Right lobe of liver (tissue), 6 donors: ENCODE data around the gene KRT7. TPM values are rescaled to one million over a fixed set of nuclear protein-coding genes. Genes with fewer than 3 reads are reported as not detected.

Experiments used
- ATAC-seq, 4 donors: fragments of 200-7000 bp; cut with Tn5 transposase; one replicate each; pipeline ENCODE4 v1.9.1; 2020; ENCODE audit warnings: mild to moderate bottlenecking in 4 of 4, moderate library complexity in 4 of 4
- DNase-seq, 3 donors: peaks; one replicate each; pipeline ENCODE4 v3.0.0-alpha.2; 2020
- H3K27ac ChIP-seq, 3 donors: fragments of 200-600 bp; one replicate each; pipeline ENCODE4 v1.8.0; 2022
- H3K27me3 ChIP-seq, 2 donors: fragments of 200-600 bp; one replicate each; pipeline ENCODE4 v1.8.0; 2022
- H3K36me3 ChIP-seq, 4 donors: fragments of 200-600 bp; sonication (generic) in 1 of 4; one replicate each; pipeline versions ENCODE4 v1.5.1 to v1.8.0; 2017 to 2022; ENCODE audit warnings: control low read depth in 1 of 4
- H3K4me1 ChIP-seq, 4 donors: fragments of 200-600 bp; sonication (generic) in 1 of 4; one replicate each; pipeline versions ENCODE4 v1.5.1 to v1.8.0; 2017 to 2022; ENCODE audit warnings: control low read depth in 1 of 4
- H3K4me3 ChIP-seq, 3 donors: fragments of 200-600 bp; one replicate each; pipeline ENCODE4 v1.8.0; 2022
- H3K9me3 ChIP-seq, 4 donors: fragments of 200-600 bp; sonication (generic) in 1 of 4; one replicate each; pipeline versions ENCODE4 v1.5.1 to v1.8.0; 2017 to 2022; ENCODE audit warnings: control low read depth in 1 of 4
- POLR2A ChIP-seq: fragments of 450-650 bp; IDR thresholded peaks from one replicate; pipeline ENCODE4 v1.6.1; 2017; ENCODE audit warnings: antibody characterized with exemption, mild to moderate bottlenecking
- WGBS: methylation state at CpG from one replicate; pipeline ENCODE4 v1.1.6; 2018; ENCODE audit warnings: low coverage, low lambda C conversion rate; ENCODE audit not compliant: insufficient coverage; ENCODE audit errors: missing lambda C conversion rate; 5-methylcytosine and 5-hydroxymethylcytosine counted together
- intact Hi-C, 2 donors: fragments of 100-400 bp; cut with DNase I; formaldehyde crosslinking; loops; one replicate each; pipeline versions ENCODE4 v1.11.2 to v1.14.1; 2022
- total RNA-seq, 6 experiments: library from RNA; depleted of rRNA in 2 of 6; stranded (reverse); fragments of >200 nt in 2 of 6; fragmentation: NEBNext Ultra II Directional in 3 of 6; extraction: Animal tissue kit (Norgen Biotek cat#: 25700) in 3 of 6; gene quantifications; one replicate each; pipeline versions ENCODE4 v1.1.0 to v1.2.4, GENCODE V29; 2016 to 2023
- TF ChIP-seq, protein P1 (sequence below), 4 donors: fragments of 200-600 bp in 3 of 4; fragments of 450-650 bp in 1 of 4; IDR thresholded peaks; one replicate each; pipeline versions ENCODE4 v1.5.1 to v1.8.0; 2016 to 2022; ENCODE audit warnings: antibody characterized with exemption in 4 of 4, mild to moderate bottlenecking in 2 of 4
- donor health status: DM: no; HTN: yes; CAD: no.
- donor health status: DM: no; HTN: no; CAD: no.
- donor health status: DM: no; HTN: no; CAD: no.
- donor health status: DM: no; HTN: yes; CAD: no.
- donor health status: DM: no; HTN: yes; CAD: no.

Gene KRT7
- total RNA-seq, 6 experiments from 2014 or later: 3.4 to 19.2 (median 10.7) TPM

DNA sequence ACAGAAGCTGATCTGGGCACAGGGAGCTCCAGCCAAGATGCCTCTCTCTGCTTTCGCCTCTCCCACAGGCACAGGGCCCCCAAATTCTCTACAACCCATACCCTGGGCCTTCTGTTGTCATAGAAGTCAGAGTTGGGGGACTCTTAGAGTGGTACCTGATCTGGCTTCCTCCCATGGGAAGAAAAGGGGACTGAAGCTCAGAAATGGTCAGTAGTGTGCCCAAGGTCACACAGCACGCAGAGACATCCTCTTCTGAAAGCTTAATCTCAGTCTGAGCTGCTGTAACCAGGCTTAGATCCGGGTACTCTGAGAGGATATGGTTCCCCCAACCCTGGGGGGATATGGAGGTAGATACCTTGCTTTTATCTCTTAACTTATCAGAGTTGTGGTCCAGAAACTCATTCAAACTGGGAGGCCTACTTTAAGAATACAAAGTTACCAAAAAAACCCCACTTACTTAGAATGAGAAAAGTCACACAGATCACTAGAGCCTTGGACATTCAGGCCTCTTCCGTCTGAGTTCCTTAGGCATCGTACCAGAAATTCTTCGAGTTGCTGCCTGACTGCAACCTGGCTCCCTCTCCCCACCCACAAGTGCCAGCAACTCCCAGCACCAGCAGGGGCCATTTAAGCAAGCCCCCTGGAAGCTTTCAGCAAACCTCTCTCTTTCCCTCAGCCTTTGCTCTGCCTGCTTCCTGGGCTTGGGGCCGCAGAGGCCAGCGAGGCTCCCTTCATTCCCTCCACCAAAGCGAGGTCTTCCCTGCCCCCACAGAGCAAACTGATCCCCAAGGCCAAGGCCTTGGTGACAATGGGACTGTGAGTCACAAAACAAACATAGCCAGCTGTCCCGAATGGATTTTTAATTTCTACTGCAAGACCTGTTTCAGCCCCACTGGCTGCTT is 13.9 kb downstream of the KRT7 start:
- no peak for TF ChIP-seq POLR2A
- TF ChIP-seq, protein P1, sequence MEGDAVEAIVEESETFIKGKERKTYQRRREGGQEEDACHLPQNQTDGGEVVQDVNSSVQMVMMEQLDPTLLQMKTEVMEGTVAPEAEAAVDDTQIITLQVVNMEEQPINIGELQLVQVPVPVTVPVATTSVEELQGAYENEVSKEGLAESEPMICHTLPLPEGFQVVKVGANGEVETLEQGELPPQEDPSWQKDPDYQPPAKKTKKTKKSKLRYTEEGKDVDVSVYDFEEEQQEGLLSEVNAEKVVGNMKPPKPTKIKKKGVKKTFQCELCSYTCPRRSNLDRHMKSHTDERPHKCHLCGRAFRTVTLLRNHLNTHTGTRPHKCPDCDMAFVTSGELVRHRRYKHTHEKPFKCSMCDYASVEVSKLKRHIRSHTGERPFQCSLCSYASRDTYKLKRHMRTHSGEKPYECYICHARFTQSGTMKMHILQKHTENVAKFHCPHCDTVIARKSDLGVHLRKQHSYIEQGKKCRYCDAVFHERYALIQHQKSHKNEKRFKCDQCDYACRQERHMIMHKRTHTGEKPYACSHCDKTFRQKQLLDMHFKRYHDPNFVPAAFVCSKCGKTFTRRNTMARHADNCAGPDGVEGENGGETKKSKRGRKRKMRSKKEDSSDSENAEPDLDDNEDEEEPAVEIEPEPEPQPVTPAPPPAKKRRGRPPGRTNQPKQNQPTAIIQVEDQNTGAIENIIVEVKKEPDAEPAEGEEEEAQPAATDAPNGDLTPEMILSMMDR (IDR thresholded peaks at IDR 0.05): no peak
- ATAC-seq: peak in 2 of 4 donors; percentile 34 to 50
- Histone ChIP-seq H3K4me3 (no peak overlapping the region), H3K36me3 (no peaks in the 10 kb centered on the region), H3K27me3 (no peaks in the 10 kb centered on the region), H3K27ac (no peak overlapping the region), H3K9me3 (no peaks in the 10 kb centered on the region), H3K4me1 (no peaks in the 10 kb centered on the region)
- WGBS: 27% methylated on average over 4 of the region's 10 CpGs
- intact Hi-C loops: no loop called here
- peak in 1 of 3 donors; percentile 35 for DNase-seq

DNA sequence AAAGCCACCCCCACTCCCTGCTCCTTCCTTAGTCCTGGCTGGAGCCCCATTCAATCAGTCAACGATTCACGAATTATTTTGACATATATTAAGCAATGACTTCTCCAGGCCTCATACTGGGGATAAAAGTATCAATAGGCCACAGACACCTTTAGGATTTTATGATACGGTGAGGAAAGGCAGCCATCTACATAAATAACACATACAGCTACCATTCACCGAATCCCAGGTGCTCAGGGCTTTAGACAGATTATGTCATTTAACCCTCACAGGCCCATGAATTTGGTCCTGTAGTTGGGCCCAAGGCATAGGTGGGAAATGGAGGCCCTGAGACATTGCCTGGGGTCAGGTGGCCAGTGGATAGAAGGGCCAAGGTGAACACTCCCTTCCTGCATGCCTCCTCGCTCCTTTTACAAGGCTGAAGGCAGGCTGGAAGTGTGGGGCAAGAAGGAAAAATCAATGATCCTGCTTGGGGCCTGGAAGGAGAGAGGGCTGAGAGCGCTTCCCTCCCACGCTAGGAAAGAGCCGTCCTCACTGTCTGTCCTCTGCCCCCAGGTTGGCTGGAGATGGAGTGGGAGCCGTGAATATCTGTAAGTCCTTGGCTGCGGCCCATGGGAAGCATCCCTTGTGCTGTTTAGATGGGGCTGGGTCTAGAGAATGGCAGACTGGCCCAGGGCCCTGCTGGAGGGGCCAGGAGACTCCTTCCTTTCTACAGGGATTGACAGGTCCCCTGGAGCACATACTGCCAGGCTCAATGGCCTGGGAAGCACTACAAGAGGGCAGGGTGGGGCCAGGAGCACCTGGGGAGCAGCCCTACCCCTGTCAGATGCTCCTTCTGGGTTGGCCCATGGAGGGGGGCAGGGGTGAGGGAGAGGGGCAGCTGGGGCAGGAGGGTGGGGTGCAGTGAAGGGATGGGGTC is 14.8 kb downstream of the KRT7 start:
- no peaks in the 10 kb centered on the region for H3K27me3 ChIP-seq
- H3K36me3 ChIP-seq: no peaks in the 10 kb centered on the region
- no peaks in the 10 kb centered on the region for H3K4me1 ChIP-seq
- ATAC-seq: no peak
- no peak overlapping the region for H3K27ac ChIP-seq
- DNase-seq: no peak
- intact Hi-C loops: no loop called here
- WGBS: 49% methylated on average over 4 of the region's 10 CpGs
- H3K9me3 ChIP-seq: no peaks in the 10 kb centered on the region
- no peak overlapping the region for H3K4me3 ChIP-seq
- no peak for TF ChIP-seq POLR2A
- TF ChIP-seq, protein P1 (IDR thresholded peaks at IDR 0.05): no peak

DNA sequence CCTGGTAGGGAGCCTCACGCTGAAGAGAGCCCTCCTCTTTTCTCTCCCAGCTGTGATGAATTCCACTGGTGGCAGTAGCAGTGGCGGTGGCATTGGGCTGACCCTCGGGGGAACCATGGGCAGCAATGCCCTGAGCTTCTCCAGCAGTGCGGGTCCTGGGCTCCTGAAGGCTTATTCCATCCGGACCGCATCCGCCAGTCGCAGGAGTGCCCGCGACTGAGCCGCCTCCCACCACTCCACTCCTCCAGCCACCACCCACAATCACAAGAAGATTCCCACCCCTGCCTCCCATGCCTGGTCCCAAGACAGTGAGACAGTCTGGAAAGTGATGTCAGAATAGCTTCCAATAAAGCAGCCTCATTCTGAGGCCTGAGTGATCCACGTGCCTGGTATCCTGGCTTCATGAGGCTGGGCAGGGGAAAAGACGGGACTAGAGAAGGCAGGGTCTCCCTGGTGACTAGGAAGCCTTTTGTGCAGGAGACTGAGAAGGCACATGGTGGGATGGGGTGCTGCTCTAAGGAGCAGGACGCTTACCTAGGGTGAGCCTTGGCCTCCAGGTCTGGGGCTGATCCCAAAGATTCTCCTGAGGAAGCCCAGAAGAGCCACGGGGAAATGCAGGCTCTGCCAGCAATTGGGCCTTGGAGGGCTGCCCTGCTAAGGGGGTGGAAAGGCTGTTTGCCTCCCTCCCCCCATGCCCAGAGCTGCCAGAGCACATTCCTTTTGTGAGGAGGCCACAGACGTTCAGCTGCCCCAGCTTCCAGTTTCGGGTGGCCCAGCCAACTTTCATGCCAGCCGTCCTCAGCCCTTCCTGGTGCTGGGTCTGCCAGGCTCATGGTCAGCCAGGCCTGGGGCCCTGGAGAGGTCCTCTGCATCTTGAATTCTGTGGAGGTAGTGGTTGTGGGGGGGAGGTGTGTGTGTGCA is 15.8 kb downstream of the KRT7 start:
- Histone ChIP-seq H3K27me3 (no peaks in the 10 kb centered on the region), H3K4me3 (no peak overlapping the region), H3K9me3 (no peaks in the 10 kb centered on the region), H3K27ac (no peak overlapping the region), H3K4me1 (no peaks in the 10 kb centered on the region), H3K36me3 (no peaks in the 10 kb centered on the region)
- peak in 1 of 3 donors; percentile 50 for DNase-seq
- intact Hi-C loops: no loop called here
- 50% methylated on average over 7 of the region's 18 CpGs for WGBS
- no peak for TF ChIP-seq POLR2A
- TF ChIP-seq, protein P1 (IDR thresholded peaks at IDR 0.05): no peak
- peak in 3 of 4 donors; percentile 7 to 57 (median 36) for ATAC-seq

DNA sequence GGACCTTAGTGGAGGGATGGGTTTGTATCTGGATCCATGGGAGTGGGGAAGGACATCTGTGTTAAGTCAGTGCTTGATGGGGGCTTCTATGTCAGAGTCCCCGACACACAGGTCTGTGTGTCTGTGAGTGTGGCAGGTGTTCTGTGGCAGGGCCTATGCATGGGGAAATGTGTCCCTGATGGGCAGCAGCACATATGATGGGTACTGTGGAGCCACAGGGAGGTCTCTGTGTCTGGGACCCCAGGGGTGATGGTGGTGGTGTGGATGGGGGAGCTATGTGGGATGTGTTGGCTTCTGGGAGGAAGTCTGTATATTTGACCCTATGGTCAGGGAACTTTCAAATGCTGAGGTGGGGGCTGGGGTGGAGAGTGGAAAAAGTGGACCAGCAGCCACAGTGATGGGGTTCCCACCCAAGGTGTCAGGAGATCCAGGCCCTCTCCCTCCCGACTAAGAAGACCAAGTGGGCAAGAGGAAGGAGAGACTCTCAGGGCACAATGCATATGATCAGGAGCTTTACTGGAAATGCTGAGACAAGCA is 16.5 kb downstream of the KRT7 start:
- Histone ChIP-seq H3K36me3 (no peaks in the 10 kb centered on the region), H3K9me3 (no peaks in the 10 kb centered on the region), H3K4me1 (no peaks in the 10 kb centered on the region), H3K4me3 (no peak overlapping the region), H3K27me3 (no peaks in the 10 kb centered on the region), H3K27ac (no peak overlapping the region)
- DNase-seq (no peak), ATAC-seq (no peak)
- intact Hi-C loops: no loop called here
- TF ChIP-seq, protein P1 (IDR thresholded peaks at IDR 0.05): no peak
- no peak for TF ChIP-seq POLR2A
- WGBS: 17% methylated on average over 1 of the region's 2 CpGs
